ENCODE measurements around the gene SF3A1. TPM values are rescaled to one million over a fixed set of nuclear protein-coding genes. Genes with fewer than 3 reads are reported as not detected.
A peak's percentile ranks its signal among the peaks of the same experiment; 100 is the strongest.

Gene SF3A1
- total RNA-seq, 4 donors from 2014 or later = 38.5 to 71.7 (median 60.4) TPM

DNA sequence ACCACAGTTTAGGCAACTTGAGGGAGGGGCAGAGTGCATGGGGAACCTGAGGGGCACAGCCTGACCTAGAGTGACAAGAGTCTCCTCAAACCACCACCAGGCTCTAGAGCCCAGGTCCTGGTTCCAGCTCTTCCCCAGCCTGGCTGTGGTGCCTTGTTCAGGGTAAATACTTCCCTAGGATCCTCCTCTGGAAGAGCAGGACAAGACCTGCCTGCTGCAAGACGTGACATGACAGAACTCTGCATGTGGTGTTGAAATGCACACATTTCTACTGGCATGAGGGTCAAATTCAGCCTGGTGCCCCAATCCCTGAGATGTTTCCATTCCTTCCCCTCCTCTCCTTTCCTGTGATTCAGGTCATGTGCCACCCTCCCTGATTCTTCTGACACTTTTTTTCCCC is 43.5 kb upstream of the SF3A1 start:
- no peak for ATAC-seq (ENCODE audit: low FRiP score)
- DNase-seq (ENCODE audit: low spot score) = no peak
- TF ChIP-seq, protein P1, sequence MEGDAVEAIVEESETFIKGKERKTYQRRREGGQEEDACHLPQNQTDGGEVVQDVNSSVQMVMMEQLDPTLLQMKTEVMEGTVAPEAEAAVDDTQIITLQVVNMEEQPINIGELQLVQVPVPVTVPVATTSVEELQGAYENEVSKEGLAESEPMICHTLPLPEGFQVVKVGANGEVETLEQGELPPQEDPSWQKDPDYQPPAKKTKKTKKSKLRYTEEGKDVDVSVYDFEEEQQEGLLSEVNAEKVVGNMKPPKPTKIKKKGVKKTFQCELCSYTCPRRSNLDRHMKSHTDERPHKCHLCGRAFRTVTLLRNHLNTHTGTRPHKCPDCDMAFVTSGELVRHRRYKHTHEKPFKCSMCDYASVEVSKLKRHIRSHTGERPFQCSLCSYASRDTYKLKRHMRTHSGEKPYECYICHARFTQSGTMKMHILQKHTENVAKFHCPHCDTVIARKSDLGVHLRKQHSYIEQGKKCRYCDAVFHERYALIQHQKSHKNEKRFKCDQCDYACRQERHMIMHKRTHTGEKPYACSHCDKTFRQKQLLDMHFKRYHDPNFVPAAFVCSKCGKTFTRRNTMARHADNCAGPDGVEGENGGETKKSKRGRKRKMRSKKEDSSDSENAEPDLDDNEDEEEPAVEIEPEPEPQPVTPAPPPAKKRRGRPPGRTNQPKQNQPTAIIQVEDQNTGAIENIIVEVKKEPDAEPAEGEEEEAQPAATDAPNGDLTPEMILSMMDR (IDR thresholded peaks at IDR 0.05) = no peak

DNA sequence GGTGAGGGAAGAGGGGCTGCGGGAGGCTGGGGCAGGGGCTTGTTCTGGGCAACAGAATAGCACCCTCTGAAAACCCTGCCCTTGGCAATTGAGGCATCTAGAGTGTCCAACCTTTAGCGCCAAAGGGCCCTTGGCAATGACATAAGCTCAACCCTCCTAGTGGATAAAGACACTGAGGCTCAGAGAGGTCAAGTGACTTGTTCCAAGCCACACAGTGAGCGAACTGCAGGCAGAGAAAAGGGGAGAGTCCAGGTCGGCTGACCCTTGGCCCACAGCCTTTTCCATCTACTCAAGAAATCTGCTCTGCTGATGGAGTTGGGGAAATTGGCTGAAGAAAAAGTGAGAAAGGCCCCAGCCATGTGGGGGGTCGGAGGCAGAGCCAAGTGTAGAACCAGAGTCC is 43.0 kb upstream of the SF3A1 start:
- TF ChIP-seq, protein P1 (IDR thresholded peaks at IDR 0.05) = no peak
- no peak for DNase-seq (ENCODE audit: low spot score)
- ATAC-seq (ENCODE audit: low FRiP score) = no peak

DNA sequence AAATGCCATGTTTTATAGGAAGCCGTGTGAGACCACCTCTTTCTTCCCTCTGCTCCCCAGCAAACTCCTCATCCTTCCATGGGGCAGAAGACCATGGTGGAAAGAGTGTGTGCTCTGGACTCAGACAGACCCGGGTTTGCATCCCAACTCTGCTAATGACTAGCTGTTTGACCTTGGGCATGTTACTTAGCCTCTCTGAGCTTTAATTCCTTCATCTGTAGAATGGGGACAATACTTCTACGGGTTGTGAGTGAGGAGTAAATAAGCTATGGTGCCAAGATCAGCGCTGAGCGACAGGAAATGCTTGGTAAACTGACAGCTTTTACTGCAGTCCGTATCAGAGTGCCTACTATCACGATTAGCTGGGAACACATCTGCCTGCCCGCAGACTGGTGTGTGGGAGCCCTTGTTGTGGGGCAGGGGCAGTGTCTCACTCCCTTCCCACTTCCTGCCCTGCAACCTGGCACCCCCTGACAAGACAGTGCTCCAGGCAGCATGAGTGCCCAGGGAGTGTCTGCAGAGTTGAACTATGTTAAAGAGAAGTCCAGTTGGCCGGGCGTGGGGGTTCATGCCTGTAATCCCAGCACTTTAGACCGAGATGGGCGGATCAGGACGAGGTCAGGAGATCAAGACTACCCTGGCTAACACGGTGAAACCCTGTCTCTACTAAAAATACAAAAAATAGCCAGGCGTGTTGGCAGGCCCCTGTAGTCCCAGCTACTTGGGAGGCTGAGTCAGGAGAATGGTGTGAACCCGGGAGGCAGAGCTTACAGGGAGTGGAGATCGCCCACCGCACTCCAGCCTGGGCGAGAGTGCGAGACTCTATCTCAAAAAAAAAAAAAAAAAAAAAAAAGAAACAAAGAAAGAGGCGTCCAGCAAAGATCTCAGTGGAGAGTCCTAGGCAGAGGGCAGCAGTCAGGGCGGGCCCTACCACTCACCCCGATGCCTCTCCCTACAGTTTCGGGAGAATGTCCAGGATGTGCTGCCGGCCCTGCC is 42.3 kb upstream of the SF3A1 start:
- peak; percentile 27 for ATAC-seq (ENCODE audit: low FRiP score)
- no peak for DNase-seq (ENCODE audit: low spot score)
- TF ChIP-seq, protein P1 (IDR thresholded peaks at IDR 0.05) = no peak

DNA sequence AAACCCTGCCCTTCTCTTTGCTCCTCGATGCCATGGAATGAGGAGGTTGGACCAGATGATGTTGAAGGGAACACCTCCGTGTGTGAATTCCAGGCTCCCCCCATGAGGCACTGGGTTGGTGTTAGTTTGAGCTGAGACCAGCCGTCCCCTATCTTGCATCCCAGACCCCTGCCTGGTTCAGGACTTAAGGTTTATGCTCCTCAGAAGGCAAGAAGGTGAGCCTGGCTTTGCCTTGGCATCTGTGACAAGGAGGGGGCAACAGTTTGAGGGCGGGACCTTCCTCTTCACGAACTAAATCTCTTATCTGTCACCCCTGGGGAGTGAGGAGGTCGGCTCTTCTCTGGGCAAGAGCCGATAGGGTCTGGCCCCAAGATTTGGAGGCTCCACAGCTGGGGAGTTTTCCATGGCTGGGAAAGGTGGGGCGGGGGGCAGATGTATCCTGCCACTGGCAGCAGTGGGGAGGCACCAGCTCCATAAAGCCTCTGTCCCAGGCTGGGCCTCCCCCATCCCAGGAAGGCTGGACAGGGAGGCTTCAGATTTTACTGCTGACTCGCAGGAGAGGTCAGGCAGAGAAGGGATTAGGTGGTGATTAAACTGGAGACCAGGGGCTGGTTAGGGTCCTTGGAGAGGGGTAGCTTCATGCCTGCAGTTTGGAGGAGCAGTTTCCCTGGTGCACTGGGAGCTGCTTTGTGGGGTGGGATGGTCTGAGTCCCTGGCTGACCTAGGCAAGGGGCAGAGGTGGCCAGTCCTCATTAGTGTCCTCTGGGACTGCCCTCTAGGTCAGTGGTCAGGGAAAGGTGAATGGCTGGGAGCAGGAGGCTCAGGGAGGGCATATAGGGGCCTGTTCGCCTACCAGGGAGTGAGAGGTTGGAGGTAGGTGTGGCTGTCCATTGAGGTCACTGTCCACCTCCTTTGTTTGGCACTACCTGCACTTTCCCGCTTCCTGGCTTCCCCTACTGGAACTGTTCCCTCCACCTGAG is 41.3 kb upstream of the SF3A1 start:
- peak; percentile 3 for ATAC-seq (ENCODE audit: low FRiP score)
- DNase-seq (ENCODE audit: low spot score) = no peak
- TF ChIP-seq, protein P1 (IDR thresholded peaks at IDR 0.05) = no peak

DNA sequence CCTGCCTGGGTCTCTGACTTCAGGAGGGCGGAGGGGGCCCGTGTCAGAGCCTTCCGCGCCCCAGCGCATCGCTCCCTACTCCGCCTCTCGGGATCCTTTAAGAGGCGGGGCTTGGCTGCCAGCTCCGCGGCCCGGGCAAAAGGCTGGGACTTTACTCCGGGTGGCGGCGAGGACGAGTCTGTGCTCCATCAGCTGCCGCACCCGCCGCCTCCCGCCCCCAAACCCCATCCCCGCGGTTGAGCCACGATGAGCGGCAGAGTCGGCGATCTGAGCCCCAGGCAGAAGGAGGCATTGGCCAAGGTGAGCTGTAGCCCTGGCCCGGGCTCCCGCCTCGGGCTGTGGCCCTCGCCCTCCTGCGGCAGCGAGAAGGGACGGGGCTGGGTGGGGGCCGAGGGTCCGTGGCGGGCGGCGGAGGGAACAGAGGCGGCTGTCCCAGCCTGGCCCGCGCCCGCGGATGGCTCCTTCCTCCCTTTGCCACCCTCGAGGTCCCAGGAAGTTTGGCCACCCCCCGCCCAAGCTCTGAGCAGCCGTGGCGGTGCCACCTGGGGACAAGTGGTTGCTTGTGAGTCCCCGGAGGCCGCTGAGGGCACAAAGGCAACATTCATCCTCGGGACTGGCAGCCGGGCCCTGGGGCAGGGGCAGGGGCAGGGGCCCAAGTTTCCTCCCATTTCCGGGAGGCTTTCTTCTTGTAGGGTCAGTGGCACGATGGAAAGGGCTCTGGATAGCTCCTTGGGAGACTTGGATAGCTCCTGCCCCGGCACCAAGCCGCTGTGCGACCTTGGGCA is 40.4 kb upstream of the SF3A1 start, which contains the start of gene SEC14L2:
TSS of gene SEC14L2 (plus strand) at position 148 of the 785 bp plus-strand sequence. CDS start at position 247, 99 bp downstream.
- TF ChIP-seq, protein P1 (IDR thresholded peaks at IDR 0.05) = no peak
- ATAC-seq (ENCODE audit: low FRiP score) (peak; percentile 43), DNase-seq (ENCODE audit: low spot score) (no peak)

DNA sequence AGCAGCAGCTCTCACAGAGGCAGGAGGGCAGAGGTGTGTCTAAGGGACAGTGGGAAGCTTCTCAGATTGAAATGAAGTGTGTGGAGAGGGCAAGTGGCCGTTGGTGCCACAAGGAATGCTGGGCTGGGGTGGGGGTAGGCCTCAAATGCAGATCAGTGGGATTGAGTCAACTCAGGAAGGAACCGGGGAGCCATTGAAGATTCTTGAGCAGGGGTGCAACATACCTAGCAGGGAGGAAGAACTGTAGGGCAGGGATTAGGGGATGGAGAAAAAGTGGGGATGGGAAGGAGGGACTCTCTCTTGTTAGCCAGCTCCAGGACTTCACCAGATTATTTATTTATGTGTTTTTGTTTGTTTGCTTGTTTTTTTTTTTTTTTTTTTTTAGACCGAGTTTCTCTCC is 37.2 kb upstream of the SF3A1 start:
- ATAC-seq (ENCODE audit: low FRiP score) (no peak), DNase-seq (ENCODE audit: low spot score) (no peak)
- TF ChIP-seq, protein P1 (IDR thresholded peaks at IDR 0.05) = no peak

Data from omental fat pad (tissue), 4 donors.